Tibial artery (tissue), 4 donors: ENCODE data around the gene ITGAE.
A peak's percentile ranks its signal among the peaks of the same experiment; 100 is the strongest.

ENCODE experiments used
- DNase-seq, 2 donors: peaks; one replicate each; pipeline ENCODE4 v3.0.0-alpha.2; 2019
- H3K27ac ChIP-seq, 2 donors: fragments of 200-600 bp; sonication (generic) in 1 of 2; 1 replicate in 1 of 2; 2 replicates in 1 of 2; pipeline ENCODE4 v1.5.1; 2018 to 2019; ENCODE audit warnings: mild to moderate bottlenecking in 1 of 2
- H3K27me3 ChIP-seq, 2 donors: fragments of 200-600 bp; sonication (generic) in 1 of 2; one replicate each; pipeline versions ENCODE4 v1.5.1 to v1.6.0; 2016 to 2019
- H3K36me3 ChIP-seq, 3 donors: fragments of 200-600 bp; sonication (generic) in 2 of 3; one replicate each; pipeline ENCODE4 v1.5.1; 2016 to 2019; ENCODE audit warnings: mild to moderate bottlenecking in 2 of 3
- H3K4me1 ChIP-seq, 4 donors: fragments of 200-600 bp; sonication (generic) in 2 of 4; 1 replicate in 3 of 4; 2 replicates in 1 of 4; pipeline ENCODE4 v1.5.1; 2016 to 2019
- H3K4me3 ChIP-seq, 2 donors: fragments of 200-600 bp; sonication (generic) in 1 of 2; 1 replicate in 1 of 2; 2 replicates in 1 of 2; pipeline ENCODE4 v1.5.1; 2018 to 2019; ENCODE audit warnings: mild to moderate bottlenecking in 2 of 2
- H3K9me3 ChIP-seq, 3 donors: fragments of 200-600 bp; sonication (generic) in 1 of 3; one replicate each; pipeline ENCODE4 v1.5.1; 2016 to 2019
- intact Hi-C: fragments of 100-400 bp; cut with DNase I; formaldehyde crosslinking; loops from one replicate; pipeline ENCODE4 v1.15.0; 2023; ENCODE audit warnings: low total_unique reads
- TF ChIP-seq, protein P1 (sequence below), 2 experiments: fragments of 200-600 bp in 1 of 2; fragments of 450-650 bp in 1 of 2; IDR thresholded peaks; one replicate each; pipeline ENCODE4 v1.5.1; 2017 to 2019; ENCODE audit warnings: antibody characterized with exemption in 2 of 2, mild to moderate bottlenecking in 1 of 2, moderate library complexity in 1 of 2

The ITGAE gene

DNA sequence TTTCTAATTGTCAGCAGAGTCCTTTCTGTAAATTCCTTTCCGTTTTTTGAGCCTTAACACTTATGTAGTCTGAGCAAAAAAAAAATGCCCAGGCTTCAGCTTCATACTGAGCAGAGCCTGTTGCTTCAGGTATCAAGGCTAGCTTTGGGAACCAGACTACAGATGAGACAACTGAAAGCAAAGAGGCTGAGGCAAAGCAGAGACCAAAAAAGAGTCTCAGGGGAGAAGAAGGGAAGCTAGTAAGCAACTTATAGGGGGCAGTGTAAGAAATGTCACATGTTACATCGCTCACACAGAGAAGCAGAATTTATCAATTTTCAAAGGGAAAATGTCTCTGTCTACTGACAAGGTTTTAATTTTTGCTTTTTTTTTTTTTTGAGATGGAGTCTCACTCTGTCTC, 73.9 kb downstream of the ITGAE start:
- intact Hi-C loops, result no loop called here
- no peak overlapping the region for H3K4me3 ChIP-seq
- TF ChIP-seq, protein P1, sequence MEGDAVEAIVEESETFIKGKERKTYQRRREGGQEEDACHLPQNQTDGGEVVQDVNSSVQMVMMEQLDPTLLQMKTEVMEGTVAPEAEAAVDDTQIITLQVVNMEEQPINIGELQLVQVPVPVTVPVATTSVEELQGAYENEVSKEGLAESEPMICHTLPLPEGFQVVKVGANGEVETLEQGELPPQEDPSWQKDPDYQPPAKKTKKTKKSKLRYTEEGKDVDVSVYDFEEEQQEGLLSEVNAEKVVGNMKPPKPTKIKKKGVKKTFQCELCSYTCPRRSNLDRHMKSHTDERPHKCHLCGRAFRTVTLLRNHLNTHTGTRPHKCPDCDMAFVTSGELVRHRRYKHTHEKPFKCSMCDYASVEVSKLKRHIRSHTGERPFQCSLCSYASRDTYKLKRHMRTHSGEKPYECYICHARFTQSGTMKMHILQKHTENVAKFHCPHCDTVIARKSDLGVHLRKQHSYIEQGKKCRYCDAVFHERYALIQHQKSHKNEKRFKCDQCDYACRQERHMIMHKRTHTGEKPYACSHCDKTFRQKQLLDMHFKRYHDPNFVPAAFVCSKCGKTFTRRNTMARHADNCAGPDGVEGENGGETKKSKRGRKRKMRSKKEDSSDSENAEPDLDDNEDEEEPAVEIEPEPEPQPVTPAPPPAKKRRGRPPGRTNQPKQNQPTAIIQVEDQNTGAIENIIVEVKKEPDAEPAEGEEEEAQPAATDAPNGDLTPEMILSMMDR (IDR thresholded peaks at IDR 0.05), result no peak
- H3K27ac ChIP-seq, result no peak overlapping the region
- H3K4me1 ChIP-seq, result peaks cover 0 to 21% (median 17%) of the 10 kb centered on the region in 4 donors
- DNase-seq, result no peak
- no peaks in the 10 kb centered on the region for H3K27me3 ChIP-seq
- no peaks in the 10 kb centered on the region for H3K36me3 ChIP-seq
- no peaks in the 10 kb centered on the region for H3K9me3 ChIP-seq

DNA sequence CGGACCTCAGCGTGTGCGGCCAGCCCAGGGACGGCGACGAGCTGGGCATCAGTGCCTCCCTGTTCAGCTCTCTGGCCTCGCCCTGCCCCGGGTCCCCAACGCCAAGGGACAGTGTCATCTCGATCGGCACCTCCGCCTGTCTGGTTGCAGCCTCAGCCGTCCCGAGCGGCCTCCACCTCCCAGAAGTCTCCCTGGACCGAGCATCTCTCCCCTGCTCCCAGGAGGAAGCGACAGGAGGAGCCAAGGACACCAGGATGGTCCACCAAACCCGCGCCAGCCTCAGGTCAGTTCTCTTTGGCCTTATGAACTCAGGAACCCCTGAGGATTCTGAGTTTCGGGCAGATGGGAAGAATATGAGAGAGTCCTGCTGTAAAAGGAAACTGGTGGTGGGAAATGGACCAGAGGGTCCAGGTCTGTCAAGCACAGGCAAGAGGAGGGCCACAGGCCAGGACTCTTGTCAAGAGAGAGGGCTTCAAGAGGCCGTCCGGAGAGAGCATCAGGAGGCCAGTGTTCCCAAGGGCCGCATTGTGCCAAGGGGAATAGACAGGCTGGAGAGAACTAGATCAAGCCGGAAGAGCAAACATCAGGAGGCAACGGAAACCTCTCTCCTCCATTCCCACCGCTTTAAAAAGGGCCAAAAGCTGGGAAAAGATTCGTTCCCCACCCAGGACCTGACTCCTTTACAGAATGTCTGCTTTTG, 76.5 kb downstream of the ITGAE start:
- H3K27me3 ChIP-seq, result no peaks in the 10 kb centered on the region
- H3K27ac ChIP-seq, result no peak overlapping the region
- H3K9me3 ChIP-seq, result no peaks in the 10 kb centered on the region
- peak overlapping the region; percentile 89 to 97 for H3K4me3 ChIP-seq
- TF ChIP-seq, protein P1 (IDR thresholded peaks at IDR 0.05), result no peak
- DNase-seq, result no peak
- intact Hi-C loops, result no loop called here
- peaks cover 0 to 40% (median 18%) of the 10 kb centered on the region in 4 donors for H3K4me1 ChIP-seq
- H3K36me3 ChIP-seq, result peaks cover 0 to 7% (median 4%) of the 10 kb centered on the region in 3 donors

DNA sequence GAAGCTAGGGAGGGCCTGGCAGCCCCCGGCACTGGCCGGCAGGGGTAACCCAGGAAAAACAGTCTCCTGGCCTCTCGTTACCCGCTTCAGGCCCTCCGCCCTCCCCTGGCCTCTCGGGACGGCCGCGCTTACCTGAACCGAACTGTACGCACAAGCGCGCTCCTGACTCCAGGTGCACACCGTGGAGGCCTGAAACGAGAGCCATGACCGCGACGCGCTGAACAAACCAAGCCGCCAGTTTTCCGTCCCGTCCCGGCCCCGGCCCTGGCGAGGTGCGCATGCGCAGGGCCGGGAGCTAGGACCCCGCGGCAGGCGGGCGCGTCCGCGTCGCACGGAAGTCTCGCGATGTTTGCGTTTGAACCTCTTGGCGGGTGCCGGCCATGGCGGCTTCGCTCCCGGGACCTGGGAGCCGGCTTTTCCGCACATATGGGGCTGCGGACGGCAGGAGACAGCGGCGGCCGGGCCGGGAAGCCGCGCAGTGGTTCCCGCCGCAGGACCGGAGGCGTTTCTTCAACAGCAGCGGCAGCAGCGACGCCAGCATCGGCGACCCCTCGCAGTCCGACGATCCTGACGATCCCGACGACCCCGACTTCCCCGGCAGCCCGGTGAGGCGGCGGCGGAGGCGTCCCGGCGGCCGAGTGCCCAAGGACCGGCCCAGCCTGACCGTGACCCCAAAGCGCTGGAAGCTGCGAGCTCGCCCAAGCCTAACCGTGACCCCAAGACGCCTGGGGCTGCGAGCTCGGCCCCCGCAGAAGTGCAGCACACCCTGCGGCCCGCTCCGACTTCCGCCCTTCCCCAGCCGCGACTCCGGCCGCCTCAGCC, 77.2 kb downstream of the ITGAE start, which contains the start of gene HASPIN:
TSS of gene HASPIN (plus strand) at position 348 of the 822 bp plus-strand sequence. CDS start at position 381, 33 bp downstream.
- Histone ChIP-seq H3K36me3 (peaks cover 0 to 14% (median 5%) of the 10 kb centered on the region in 3 donors), H3K4me1 (peaks cover 0 to 40% (median 18%) of the 10 kb centered on the region in 4 donors), H3K27me3 (no peaks in the 10 kb centered on the region), H3K4me3 (peak within 1 kb of the TSS; percentile 89 to 97), H3K27ac (peak within 1 kb of the TSS; percentile 87 to 91), H3K9me3 (no peaks in the 10 kb centered on the region)
- TF ChIP-seq, protein P1 (IDR thresholded peaks at IDR 0.05), result peak; percentile 23 to 45
- intact Hi-C loops, result no loop called here
- DNase-seq, result peak; percentile 78 to 93

DNA sequence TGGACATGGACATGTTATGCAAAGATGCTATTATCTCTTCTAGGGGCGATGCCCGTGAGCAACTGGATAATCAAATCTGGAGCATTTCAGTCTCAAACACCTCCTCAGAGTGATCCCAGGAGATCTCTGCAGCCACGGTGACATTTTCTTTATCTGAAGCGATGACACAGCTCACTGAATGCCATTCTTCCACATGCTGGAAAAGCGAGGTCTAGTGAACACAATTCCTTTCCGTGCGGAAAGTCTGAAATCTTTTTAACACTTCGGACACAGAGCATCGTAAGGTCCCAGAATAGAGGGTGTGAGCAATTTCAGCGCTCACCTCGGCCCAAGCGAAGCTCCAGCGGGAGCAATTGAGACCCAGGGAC, 77.8 kb downstream of the ITGAE start:
- peak overlapping the region; percentile 87 to 91 for H3K27ac ChIP-seq
- peaks cover 0 to 40% (median 18%) of the 10 kb centered on the region in 4 donors for H3K4me1 ChIP-seq
- intact Hi-C loops, result no loop called here
- no peaks in the 10 kb centered on the region for H3K9me3 ChIP-seq
- peaks cover 0 to 20% (median 11%) of the 10 kb centered on the region in 3 donors for H3K36me3 ChIP-seq
- no peak for DNase-seq
- no peaks in the 10 kb centered on the region for H3K27me3 ChIP-seq
- H3K4me3 ChIP-seq, result peak overlapping the region; percentile 89 to 97
- TF ChIP-seq, protein P1 (IDR thresholded peaks at IDR 0.05), result no peak

DNA sequence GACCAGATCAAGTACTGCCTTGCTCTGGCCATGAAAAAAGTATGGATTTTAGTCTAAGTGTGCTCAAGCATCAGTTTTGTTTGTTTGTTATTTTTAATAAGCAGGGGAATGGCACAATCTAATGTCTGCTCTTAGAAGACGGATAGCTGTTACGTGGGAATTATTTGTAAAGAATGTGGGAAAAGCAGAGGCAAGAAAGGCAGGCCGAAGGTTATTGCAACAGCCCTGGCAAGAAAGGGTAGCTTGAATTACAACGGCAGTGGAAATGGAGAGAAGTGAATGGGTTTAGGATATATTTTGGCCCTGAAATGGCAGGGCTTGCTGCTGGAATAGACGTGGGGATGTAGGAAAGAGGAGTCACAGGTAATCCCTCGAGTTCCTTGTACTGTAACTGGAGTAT, 78.3 kb downstream of the ITGAE start:
- peak overlapping the region; percentile 89 to 97 for H3K4me3 ChIP-seq
- peak overlapping the region; percentile 87 to 91 for H3K27ac ChIP-seq
- intact Hi-C loops, result no loop called here
- peaks cover 0 to 24% (median 16%) of the 10 kb centered on the region in 3 donors for H3K36me3 ChIP-seq
- peaks cover 0 to 40% (median 18%) of the 10 kb centered on the region in 4 donors for H3K4me1 ChIP-seq
- TF ChIP-seq, protein P1 (IDR thresholded peaks at IDR 0.05), result no peak
- no peaks in the 10 kb centered on the region for H3K27me3 ChIP-seq
- no peak for DNase-seq
- no peaks in the 10 kb centered on the region for H3K9me3 ChIP-seq
